Natural killer cell (primary cell): ENCODE data around the gene SMARCC1. TPM values are rescaled to one million over a fixed set of nuclear protein-coding genes. Genes with fewer than 3 reads are reported as not detected.

Source experiments
- ATAC-seq, 3 donors: fragments of 150-1000 bp in 2 of 3; fragments of 200-7000 bp in 1 of 3; cut with Tn5 transposase; 1 replicate in 1 of 3; 2 replicates in 2 of 3; pipeline ENCODE4 v1.10.0; 2021; ENCODE audit warnings: mild to moderate bottlenecking in 2 of 3, moderate library complexity in 2 of 3
- DNase-seq, 2 donors: peaks; one replicate each; pipeline versions ENCODE4 v3.0.0 to v3.0.0-alpha.2; 2013 to 2021; ENCODE audit warnings: mixed read lengths in 1 of 2
- H3K27ac ChIP-seq: one replicate; pipeline ENCODE4 v1.5.1; 2013; ENCODE audit warnings: mild to moderate bottlenecking, low read length
- H3K27me3 ChIP-seq: one replicate; pipeline ENCODE4 v1.6.1; 2013; ENCODE audit warnings: low read length; ENCODE audit not compliant: control insufficient read depth, insufficient read depth
- H3K36me3 ChIP-seq: one replicate; pipeline ENCODE4 v1.6.1; 2013; ENCODE audit warnings: low read length; ENCODE audit not compliant: control insufficient read depth, insufficient read depth
- H3K4me1 ChIP-seq: one replicate; pipeline ENCODE4 v1.6.1; 2013; ENCODE audit warnings: low read length; ENCODE audit not compliant: control insufficient read depth, insufficient read depth
- H3K4me3 ChIP-seq: one replicate; pipeline ENCODE4 v1.5.1; 2013; ENCODE audit warnings: low read length
- H3K9me3 ChIP-seq: one replicate; pipeline ENCODE4 v1.6.1; 2013; ENCODE audit warnings: low read length; ENCODE audit not compliant: control insufficient read depth, insufficient read depth
- H3K27ac Mint-ChIP-seq, 2 donors: one replicate each; pipeline ENCODE4 v1.8.0; 2022; ENCODE audit warnings: mild to moderate bottlenecking in 2 of 2, mixed read lengths in 2 of 2, moderate library complexity in 1 of 2
- H3K27me3 Mint-ChIP-seq, 2 donors: one replicate each; pipeline ENCODE4 v1.8.0; 2022; ENCODE audit warnings: low read depth in 2 of 2, mixed read lengths in 2 of 2
- H3K36me3 Mint-ChIP-seq: one replicate; pipeline ENCODE4 v1.8.0; 2022; ENCODE audit warnings: mixed read lengths
- H3K4me1 Mint-ChIP-seq, 2 donors: one replicate each; pipeline ENCODE4 v1.8.0; 2022; ENCODE audit warnings: mixed read lengths in 2 of 2
- H3K4me3 Mint-ChIP-seq: one replicate; pipeline ENCODE4 v1.8.0; 2022; ENCODE audit warnings: mild to moderate bottlenecking, moderate library complexity, mixed read lengths
- H3K9me3 Mint-ChIP-seq, 2 donors: one replicate each; pipeline ENCODE4 v1.8.0; 2022; ENCODE audit warnings: mixed read lengths in 2 of 2
- CTCF ChIP-seq: fragments of 200-600 bp; IDR thresholded peaks from one replicate; pipeline ENCODE4 v1.8.0; 2022; ENCODE audit warnings: antibody characterized with exemption
- WGBS: methylation state at CpG from one replicate; pipeline ENCODE4 v1.1.7; 2013; ENCODE audit warnings: missing lambda C conversion rate; ENCODE audit not compliant: insufficient coverage; 5-methylcytosine and 5-hydroxymethylcytosine counted together
- intact Hi-C: fragments of 100-400 bp; cut with micrococcal nuclease; formaldehyde crosslinking; loops from one replicate; pipeline ENCODE4 v1.14.2; 2022
- total RNA-seq, 4 donors: library from RNA; stranded (reverse); fragments of 120-200 nt in 1 of 4; gene quantifications; one replicate each; pipeline versions ENCODE4 v1.2.3 to v1.2.4, GENCODE V29; 2013 to 2022

The SMARCC1 gene
- total RNA-seq, 3 donors from 2014 or later (not counting 1 experiment from before 2014, with no cell fraction given), result 96.1 to 108 (median 102) TPM

- peak overlapping the region in 1 of 2 donors; percentile 14 for H3K27ac Mint-ChIP-seq
- no peak overlapping the region for H3K4me3 Mint-ChIP-seq
- no peak for TF ChIP-seq CTCF
Measured at GRCh38 chr3:47646362-47646761, 135.3 kb downstream of the SMARCC1 start.

GRCh38 chr3:47645551-47645950 is 136.1 kb downstream of the SMARCC1 start:
- no peak for TF ChIP-seq CTCF
- Histone ChIP-seq H3K27me3 (no peaks in the 10 kb centered on the region), H3K4me1 (no peaks in the 10 kb centered on the region), H3K9me3 (no peaks in the 10 kb centered on the region), H3K36me3 (peaks cover 26% of the 10 kb centered on the region), H3K27ac (no peak overlapping the region), H3K4me3 (no peak overlapping the region)
- DNase-seq, result no peak
- intact Hi-C loops, result no loop called here
- Mint-ChIP-seq H3K4me1 (peaks cover 0 to 6% of the 10 kb centered on the region in 2 donors), H3K9me3 (no peaks in the 10 kb centered on the region), H3K27ac (no peak overlapping the region), H3K4me3 (no peak overlapping the region), H3K27me3 (no peaks in the 10 kb centered on the region), H3K36me3 (no peaks in the 10 kb centered on the region)
- no CpG with 5 or more reads among the region's 2 CpGs for WGBS
- ATAC-seq, result no peak

More at GRCh38 chr3:47646362-47646761, 135.3 kb downstream of the SMARCC1 start:
- Histone ChIP-seq H3K9me3 (no peaks in the 10 kb centered on the region), H3K4me3 (no peak overlapping the region), H3K27me3 (no peaks in the 10 kb centered on the region), H3K27ac (no peak overlapping the region), H3K36me3 (peaks cover 24% of the 10 kb centered on the region), H3K4me1 (no peaks in the 10 kb centered on the region)
- intact Hi-C loops, result no loop called here
- no peak for ATAC-seq
- Mint-ChIP-seq H3K36me3 (no peaks in the 10 kb centered on the region), H3K9me3 (no peaks in the 10 kb centered on the region), H3K27me3 (no peaks in the 10 kb centered on the region), H3K4me1 (peaks cover 0 to 6% of the 10 kb centered on the region in 2 donors)
- 98% methylated on average over 4 of the region's 4 CpGs for WGBS
- no peak for DNase-seq

GRCh38 chr3:47643092-47643491 is 138.6 kb downstream of the SMARCC1 start:
- Histone ChIP-seq H3K4me3 (no peak overlapping the region), H3K4me1 (no peaks in the 10 kb centered on the region), H3K9me3 (no peaks in the 10 kb centered on the region), H3K36me3 (peaks cover 22% of the 10 kb centered on the region), H3K27me3 (no peaks in the 10 kb centered on the region), H3K27ac (no peak overlapping the region)
- H3K4me1 Mint-ChIP-seq, result peaks cover 0 to 6% of the 10 kb centered on the region in 2 donors
- DNase-seq (no peak), ATAC-seq (no peak)
- no peaks in the 10 kb centered on the region for H3K27me3 Mint-ChIP-seq
- intact Hi-C loops, result no loop called here
- no peaks in the 10 kb centered on the region for H3K36me3 Mint-ChIP-seq
- no peaks in the 10 kb centered on the region for H3K9me3 Mint-ChIP-seq
- TF ChIP-seq CTCF, result no peak
- WGBS, result 97% methylated on average over 6 of the region's 6 CpGs
- H3K4me3 Mint-ChIP-seq, result no peak overlapping the region
- H3K27ac Mint-ChIP-seq, result peak overlapping the region in 1 of 2 donors; percentile 29

GRCh38 chr3:47641739-47642138 is 140.0 kb downstream of the SMARCC1 start:
- no peaks in the 10 kb centered on the region for H3K27me3 ChIP-seq
- H3K9me3 Mint-ChIP-seq, result no peaks in the 10 kb centered on the region
- ATAC-seq (no peak), DNase-seq (no peak)
- H3K9me3 ChIP-seq, result no peaks in the 10 kb centered on the region
- intact Hi-C loops, result no loop called here
- 95% methylated on average over 6 of the region's 7 CpGs for WGBS
- TF ChIP-seq CTCF, result no peak
- no peak overlapping the region for H3K27ac ChIP-seq
- H3K4me3 Mint-ChIP-seq, result no peak overlapping the region
- H3K36me3 ChIP-seq, result peaks cover 26% of the 10 kb centered on the region
- H3K4me1 ChIP-seq, result no peaks in the 10 kb centered on the region
- H3K27me3 Mint-ChIP-seq, result no peaks in the 10 kb centered on the region
- H3K36me3 Mint-ChIP-seq, result no peaks in the 10 kb centered on the region
- no peak overlapping the region for H3K4me3 ChIP-seq
- H3K4me1 Mint-ChIP-seq, result peaks cover 0 to 3% of the 10 kb centered on the region in 2 donors
- no peak overlapping the region for H3K27ac Mint-ChIP-seq
